Measurements from ENCODE around the gene BTK.

DNA sequence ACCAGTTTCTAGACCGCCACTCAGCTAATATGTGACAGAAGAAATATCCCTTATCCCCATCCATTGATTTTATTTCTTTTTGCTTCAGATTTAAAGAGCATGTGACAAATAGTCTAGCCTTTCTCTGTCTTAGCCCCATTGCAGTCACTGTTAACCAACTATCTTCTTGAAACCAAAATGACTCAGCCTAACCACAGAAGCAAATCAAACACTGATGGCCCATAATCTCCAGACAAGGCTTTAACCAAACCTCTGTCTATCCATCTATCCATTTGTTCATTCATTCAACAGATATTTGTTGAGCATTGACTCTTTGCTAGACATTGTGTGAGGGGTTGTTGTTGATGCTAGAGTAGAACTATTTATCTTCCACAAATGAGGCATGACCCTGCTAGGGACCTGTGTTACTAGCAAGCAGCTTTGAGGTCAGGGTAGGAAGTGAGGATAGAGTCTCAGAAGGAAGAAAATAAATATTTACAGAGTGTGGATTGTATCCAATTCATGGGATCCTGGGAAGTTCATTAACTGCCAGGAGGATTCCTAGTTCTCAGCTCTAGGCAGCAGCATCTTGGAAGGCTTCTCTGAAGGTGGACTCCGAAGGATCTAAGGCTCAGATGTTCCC is 44.6 kb upstream of the BTK start:
- TF ChIP-seq, protein P1, sequence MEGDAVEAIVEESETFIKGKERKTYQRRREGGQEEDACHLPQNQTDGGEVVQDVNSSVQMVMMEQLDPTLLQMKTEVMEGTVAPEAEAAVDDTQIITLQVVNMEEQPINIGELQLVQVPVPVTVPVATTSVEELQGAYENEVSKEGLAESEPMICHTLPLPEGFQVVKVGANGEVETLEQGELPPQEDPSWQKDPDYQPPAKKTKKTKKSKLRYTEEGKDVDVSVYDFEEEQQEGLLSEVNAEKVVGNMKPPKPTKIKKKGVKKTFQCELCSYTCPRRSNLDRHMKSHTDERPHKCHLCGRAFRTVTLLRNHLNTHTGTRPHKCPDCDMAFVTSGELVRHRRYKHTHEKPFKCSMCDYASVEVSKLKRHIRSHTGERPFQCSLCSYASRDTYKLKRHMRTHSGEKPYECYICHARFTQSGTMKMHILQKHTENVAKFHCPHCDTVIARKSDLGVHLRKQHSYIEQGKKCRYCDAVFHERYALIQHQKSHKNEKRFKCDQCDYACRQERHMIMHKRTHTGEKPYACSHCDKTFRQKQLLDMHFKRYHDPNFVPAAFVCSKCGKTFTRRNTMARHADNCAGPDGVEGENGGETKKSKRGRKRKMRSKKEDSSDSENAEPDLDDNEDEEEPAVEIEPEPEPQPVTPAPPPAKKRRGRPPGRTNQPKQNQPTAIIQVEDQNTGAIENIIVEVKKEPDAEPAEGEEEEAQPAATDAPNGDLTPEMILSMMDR (IDR thresholded peaks at IDR 0.05; ENCODE audit: insufficient read depth, low read length): no peak
- TF ChIP-seq SPI1 (IDR thresholded peaks at IDR 0.05; ENCODE audit: borderline replicate concordance, low read depth): no peak
- no peak for TF ChIP-seq GABPA (IDR thresholded peaks at IDR 0.05; ENCODE audit: low read depth)
- TF ChIP-seq REST (IDR thresholded peaks at IDR 0.05; ENCODE audit: insufficient replicate concordance, low read depth): no peak
- TF ChIP-seq POLR2AphosphoS5 (IDR thresholded peaks at IDR 0.05; ENCODE audit: low read depth): no peak
